ENCODE data around the gene DMD. TPM values are rescaled to one million over a fixed set of nuclear protein-coding genes. Genes with fewer than 3 reads are reported as not detected.

DMD gene
- total RNA-seq, 6 experiments from 2014 or later = 18.7 to 43.4 (median 32.9) TPM

- Histone ChIP-seq H3K27me3 (no peaks in the 10 kb centered on the region), H3K4me3 (no peak overlapping the region), H3K36me3 (no peaks in the 10 kb centered on the region), H3K27ac (no peak overlapping the region), H3K4me1 (no peaks in the 10 kb centered on the region), H3K9me3 (no peaks in the 10 kb centered on the region)
- intact Hi-C loops (cut with DNase I) = no loop called here
- DNase-seq = no peak
- TF ChIP-seq CTCF (IDR thresholded peaks at IDR 0.05) = no peak
- TF ChIP-seq POLR2A (IDR thresholded peaks at IDR 0.05) = no peak
- 56% methylated on average over 4 of the region's 4 CpGs for WGBS (ENCODE audit: insufficient coverage, low coverage, low lambda C conversion rate, missing lambda C conversion rate)
- no peak for ATAC-seq
Measured at GRCh38 chrX:31245714-31246113, 1965.6 kb downstream of the DMD start.

- Histone ChIP-seq H3K27ac (no peak overlapping the region), H3K9me3 (no peaks in the 10 kb centered on the region), H3K4me1 (no peaks in the 10 kb centered on the region), H3K4me3 (no peak overlapping the region), H3K36me3 (no peaks in the 10 kb centered on the region), H3K27me3 (no peaks in the 10 kb centered on the region)
- TF ChIP-seq CTCF (IDR thresholded peaks at IDR 0.05) = no peak
- TF ChIP-seq POLR2A (IDR thresholded peaks at IDR 0.05) = no peak
- WGBS (ENCODE audit: insufficient coverage, low coverage, low lambda C conversion rate, missing lambda C conversion rate) = 61% methylated on average over 3 of the region's 3 CpGs
- ATAC-seq (no peak), DNase-seq (no peak)
- intact Hi-C loops (cut with DNase I) = no loop called here
Measured at GRCh38 chrX:31243804-31244203, 1967.5 kb downstream of the DMD start.

GRCh38 chrX:31240982-31241381 is 1970.4 kb downstream of the DMD start:
- no peak overlapping the region for H3K27ac ChIP-seq
- H3K27me3 ChIP-seq = no peaks in the 10 kb centered on the region
- TF ChIP-seq POLR2A (IDR thresholded peaks at IDR 0.05) (no peak), CTCF (IDR thresholded peaks at IDR 0.05) (no peak)
- no peaks in the 10 kb centered on the region for H3K36me3 ChIP-seq
- WGBS (ENCODE audit: insufficient coverage, low coverage, low lambda C conversion rate, missing lambda C conversion rate) = 47% methylated on average over 3 of the region's 3 CpGs
- H3K9me3 ChIP-seq = no peaks in the 10 kb centered on the region
- ATAC-seq (no peak), DNase-seq (no peak)
- intact Hi-C loops (cut with DNase I) = no loop called here
- no peaks in the 10 kb centered on the region for H3K4me1 ChIP-seq
- no peak overlapping the region for H3K4me3 ChIP-seq

GRCh38 chrX:31237189-31237588 is 1974.2 kb downstream of the DMD start:
- H3K4me3 ChIP-seq = no peak overlapping the region
- no peak for TF ChIP-seq CTCF (IDR thresholded peaks at IDR 0.05)
- no peak for TF ChIP-seq POLR2A (IDR thresholded peaks at IDR 0.05)
- H3K27me3 ChIP-seq = no peaks in the 10 kb centered on the region
- 71% methylated on average over 1 of the region's 1 CpG for WGBS (ENCODE audit: insufficient coverage, low coverage, low lambda C conversion rate, missing lambda C conversion rate)
- DNase-seq = no peak
- H3K4me1 ChIP-seq = no peaks in the 10 kb centered on the region
- no peak for ATAC-seq
- H3K9me3 ChIP-seq = no peaks in the 10 kb centered on the region
- H3K27ac ChIP-seq = no peak overlapping the region
- H3K36me3 ChIP-seq = no peaks in the 10 kb centered on the region
- intact Hi-C loops (cut with DNase I) = no loop called here

GRCh38 chrX:31236231-31236630 is 1975.1 kb downstream of the DMD start:
- Histone ChIP-seq H3K36me3 (no peaks in the 10 kb centered on the region), H3K4me3 (no peak overlapping the region), H3K27ac (no peak overlapping the region), H3K9me3 (no peaks in the 10 kb centered on the region), H3K4me1 (no peaks in the 10 kb centered on the region), H3K27me3 (no peaks in the 10 kb centered on the region)
- TF ChIP-seq POLR2A (IDR thresholded peaks at IDR 0.05) (no peak), CTCF (IDR thresholded peaks at IDR 0.05) (no peak)
- 51% methylated on average over 6 of the region's 6 CpGs for WGBS (ENCODE audit: insufficient coverage, low coverage, low lambda C conversion rate, missing lambda C conversion rate)
- intact Hi-C loops (cut with DNase I) = no loop called here
- no peak for DNase-seq
- ATAC-seq = no peak
